Adrenal gland (tissue), 12 donors: Measurements from ENCODE around the gene GALR2. TPM values are rescaled to one million over a fixed set of nuclear protein-coding genes. Genes with fewer than 3 reads are reported as not detected.

Experiments used
- DNase-seq, 7 donors: peaks; one replicate each; pipeline ENCODE4 v3.0.0-alpha.2; 2019 to 2020
- H3K27ac ChIP-seq, 5 donors: fragments of 200-600 bp; sonication (generic) in 4 of 5; 1 replicate in 3 of 5; 2 replicates in 2 of 5; pipeline versions ENCODE4 v1.5.1 to v1.8.0; 2016 to 2020; ENCODE audit warnings: mild to moderate bottlenecking in 1 of 5
- H3K27me3 ChIP-seq: fragments of 200-600 bp; 2 replicates; pipeline ENCODE4 v1.8.0; 2021
- H3K36me3 ChIP-seq, 2 donors: fragments of 200-600 bp; replicated peaks in 1 of 2; 1 replicate in 1 of 2; 2 replicates in 1 of 2; pipeline versions ENCODE4 v1.5.1 to v1.8.0; 2018 to 2022
- H3K4me1 ChIP-seq, 2 donors: fragments of 200-600 bp; replicated peaks in 1 of 2; 1 replicate in 1 of 2; 2 replicates in 1 of 2; pipeline versions ENCODE4 v1.5.1 to v1.8.0; 2018 to 2021
- H3K4me3 ChIP-seq, 4 donors: fragments of 200-600 bp; sonication (generic) in 3 of 4; one replicate each; pipeline ENCODE4 v1.5.1; 2016 to 2018
- H3K9me3 ChIP-seq, 3 donors: fragments of 200-600 bp; sonication (generic) in 1 of 3; replicated peaks in 1 of 3; 1 replicate in 2 of 3; 2 replicates in 1 of 3; pipeline versions ENCODE4 v1.5.1 to v1.8.0; 2016 to 2021
- POLR2A ChIP-seq, 2 donors: fragments of 450-650 bp; IDR thresholded peaks; one replicate each; pipeline ENCODE4 v1.6.1; 2017; ENCODE audit warnings: antibody characterized with exemption in 2 of 2, mild to moderate bottlenecking in 2 of 2, moderate library complexity in 1 of 2
- WGBS, 4 donors: extraction: QIAGEN DNeasy Blood & Tissue Kit in 2 of 4; methylation state at CpG; one replicate each; pipeline versions ENCODE4 v1.1.5 to v1.1.7; 2013 to 2017; 5-methylcytosine and 5-hydroxymethylcytosine counted together
- intact Hi-C, 2 donors: fragments of 100-400 bp; cut with DNase I; formaldehyde crosslinking; loops; one replicate each; pipeline versions ENCODE4 v1.14.1 to v1.15.0; 2022 to 2023
- polyA plus RNA-seq, 3 donors: library from polyadenylated mRNA; stranded (reverse); fragments of 200-250 nt in 2 of 3; fragments of 350-450 nt in 1 of 3; fragmentation: Illumina TruSeq in 1 of 3; extraction: RNeasy Lipid Tissue Mini Kit (QIAGEN cat#74804) in 1 of 3; gene quantifications; one replicate each; pipeline ENCODE4 v1.2.3, GENCODE V29; 2013 to 2014
- total RNA-seq, 9 donors: library from RNA; depleted of rRNA in 4 of 9; stranded (reverse); fragments of >200 nt in 4 of 9; fragments of 120-200 nt in 1 of 9; fragmentation: NEBNext Ultra II Directional in 1 of 9; extraction: Animal tissue kit (Norgen Biotek cat#: 25700) in 1 of 9; gene quantifications; one replicate each; pipeline versions ENCODE4 v1.1.0 to v1.2.4, GENCODE V29; 2013 to 2023
- TF ChIP-seq, protein P1 (sequence below), 6 experiments: fragments of 450-650 bp in 4 of 6; fragments of 200-600 bp in 2 of 6; sonication (generic) in 1 of 6; IDR thresholded peaks; 1 replicate in 5 of 6; 2 replicates in 1 of 6; pipeline versions ENCODE4 v1.5.1 to v1.8.0; 2016 to 2021; ENCODE audit warnings: antibody characterized with exemption in 6 of 6, mild to moderate bottlenecking in 2 of 6, moderate library complexity in 1 of 6
- donor health status: healthy with polysubstance abuse.
- donor health status: Bipolar disorder and iron deficiency.
- donor health status: DM: yes; HTN: yes; CAD: no.
- donor health status: DM: no; HTN: no; CAD: no.
- donor health status: DM: no; HTN: no; CAD: no.
- donor health status: DM: yes; HTN: yes; CAD: no.

Gene GALR2
- total and polyA plus RNA-seq, 12 donors: 0.27 TPM; not detected in 11

DNA sequence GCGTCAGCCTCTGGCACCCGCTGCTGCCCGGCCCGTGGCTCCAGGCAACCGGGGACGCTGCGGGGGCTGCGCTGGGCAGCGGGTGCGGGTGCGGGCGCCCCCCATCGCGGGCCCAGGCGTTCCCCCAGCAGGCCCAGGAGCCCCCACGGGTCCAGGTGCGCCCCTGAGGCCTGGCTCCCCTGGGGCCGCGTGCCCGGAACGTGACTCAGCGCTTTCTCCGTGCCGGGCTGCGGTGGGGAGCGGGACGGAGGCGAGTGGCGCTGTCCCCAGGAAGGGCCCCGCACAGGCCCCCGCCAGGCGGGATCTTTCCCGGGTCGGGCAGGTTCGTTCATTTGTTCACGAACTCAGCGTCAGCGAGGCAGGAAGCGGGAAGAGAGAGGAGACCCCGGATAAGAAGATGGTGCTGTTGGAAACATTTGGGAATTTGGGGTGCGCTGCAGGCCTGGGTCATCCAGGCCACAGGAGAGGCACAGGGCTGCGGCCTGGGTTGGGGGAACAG, 47.4 kb downstream of the GALR2 start:
- no peaks in the 10 kb centered on the region for H3K27me3 ChIP-seq
- H3K9me3 ChIP-seq: no peaks in the 10 kb centered on the region
- no peak for DNase-seq
- WGBS, 4 donors: 45 to 81% (median 53%) methylated on average over 6 to 42 of the region's 42 CpGs
- H3K27ac ChIP-seq: peak overlapping the region in 1 of 5 donors; percentile 12
- no peaks in the 10 kb centered on the region for H3K36me3 ChIP-seq
- no peak for TF ChIP-seq POLR2A (IDR thresholded peaks at IDR 0.05)
- TF ChIP-seq, protein P1, sequence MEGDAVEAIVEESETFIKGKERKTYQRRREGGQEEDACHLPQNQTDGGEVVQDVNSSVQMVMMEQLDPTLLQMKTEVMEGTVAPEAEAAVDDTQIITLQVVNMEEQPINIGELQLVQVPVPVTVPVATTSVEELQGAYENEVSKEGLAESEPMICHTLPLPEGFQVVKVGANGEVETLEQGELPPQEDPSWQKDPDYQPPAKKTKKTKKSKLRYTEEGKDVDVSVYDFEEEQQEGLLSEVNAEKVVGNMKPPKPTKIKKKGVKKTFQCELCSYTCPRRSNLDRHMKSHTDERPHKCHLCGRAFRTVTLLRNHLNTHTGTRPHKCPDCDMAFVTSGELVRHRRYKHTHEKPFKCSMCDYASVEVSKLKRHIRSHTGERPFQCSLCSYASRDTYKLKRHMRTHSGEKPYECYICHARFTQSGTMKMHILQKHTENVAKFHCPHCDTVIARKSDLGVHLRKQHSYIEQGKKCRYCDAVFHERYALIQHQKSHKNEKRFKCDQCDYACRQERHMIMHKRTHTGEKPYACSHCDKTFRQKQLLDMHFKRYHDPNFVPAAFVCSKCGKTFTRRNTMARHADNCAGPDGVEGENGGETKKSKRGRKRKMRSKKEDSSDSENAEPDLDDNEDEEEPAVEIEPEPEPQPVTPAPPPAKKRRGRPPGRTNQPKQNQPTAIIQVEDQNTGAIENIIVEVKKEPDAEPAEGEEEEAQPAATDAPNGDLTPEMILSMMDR (IDR thresholded peaks at IDR 0.05): no peak
- H3K4me1 ChIP-seq: peaks cover 0 to 4% of the 10 kb centered on the region in 2 donors
- peak overlapping the region in 1 of 4 donors; percentile 41 for H3K4me3 ChIP-seq
- intact Hi-C loops: loop anchor here (2.0 to 5.0 kb wide), 3 partner anchors 60 to 175 kb away; no protein-coding TSS in a partner anchor

DNA sequence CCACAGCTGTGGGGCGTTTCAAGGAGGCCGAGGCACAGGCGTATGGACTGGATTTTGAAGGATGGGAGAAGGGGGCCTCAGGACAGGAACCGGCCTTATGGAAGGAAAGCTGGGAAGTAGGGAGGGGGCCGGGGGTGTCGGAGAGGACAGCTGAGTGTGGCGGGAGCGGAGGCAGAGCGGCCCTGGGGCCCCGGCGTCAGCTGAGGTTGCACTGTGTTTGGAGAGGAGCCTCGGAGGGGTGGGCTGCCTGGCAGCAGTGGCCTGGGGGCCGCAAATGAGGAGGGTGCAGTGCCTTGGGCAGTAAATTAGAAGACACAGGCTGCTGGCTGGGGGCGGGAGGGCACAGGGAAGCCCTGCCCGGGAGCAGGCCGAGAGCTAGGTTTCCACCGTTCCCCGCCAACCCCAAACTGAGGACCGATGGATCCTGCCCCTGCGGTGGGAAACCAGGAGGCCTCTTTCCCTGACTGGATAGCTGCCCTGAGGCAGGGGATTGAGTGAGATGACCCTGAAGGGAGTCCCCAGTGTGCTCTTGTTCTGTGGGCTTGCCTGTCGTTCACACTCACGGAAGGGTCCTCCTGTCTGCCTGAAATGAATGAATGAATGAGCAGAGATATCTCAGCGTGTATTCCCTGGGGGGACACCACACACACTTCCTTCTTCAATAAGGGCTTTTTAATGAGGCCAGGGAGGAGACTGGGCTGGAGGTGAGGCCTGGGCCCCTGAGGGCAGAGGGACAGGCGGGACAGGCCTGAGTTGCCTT, 48.0 kb downstream of the GALR2 start:
- no peak overlapping the region for H3K27ac ChIP-seq
- no peaks in the 10 kb centered on the region for H3K9me3 ChIP-seq
- no peaks in the 10 kb centered on the region for H3K36me3 ChIP-seq
- 88 to 91% (median 89%) methylated on average over 15 to 24 of the region's 24 CpGs for WGBS, 4 donors
- intact Hi-C loops: loop anchor here in 1 of 2 donors (2.0 to 5.0 kb wide), 3 partner anchors 60 to 175 kb away; no protein-coding TSS in a partner anchor
- DNase-seq: no peak
- no peak overlapping the region for H3K4me3 ChIP-seq
- H3K27me3 ChIP-seq: no peaks in the 10 kb centered on the region
- peaks cover 0 to 4% of the 10 kb centered on the region in 2 donors for H3K4me1 ChIP-seq
- TF ChIP-seq, protein P1 (IDR thresholded peaks at IDR 0.05): no peak
- TF ChIP-seq POLR2A (IDR thresholded peaks at IDR 0.05): no peak

DNA sequence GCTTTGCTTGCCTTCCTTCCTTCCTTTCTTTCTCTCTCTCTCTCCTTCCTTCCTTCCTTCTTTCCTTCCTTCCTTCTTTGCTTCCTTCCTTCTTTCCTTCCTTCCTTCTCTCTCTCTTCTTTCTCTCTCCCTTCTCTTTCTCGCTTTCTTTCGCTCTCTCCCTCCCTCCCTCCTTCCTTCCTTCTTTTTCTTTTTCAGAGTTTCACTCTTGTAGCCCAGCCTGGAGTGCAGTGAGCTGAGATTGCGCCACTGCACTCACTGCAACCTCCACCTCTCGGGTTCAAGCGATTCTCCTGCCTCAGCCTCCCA, 48.6 kb downstream of the GALR2 start:
- intact Hi-C loops: loop anchor here in 1 of 2 donors (2.0 to 5.0 kb wide), 3 partner anchors 59 to 174 kb away; no protein-coding TSS in a partner anchor

More for the DNA sequence above, 48.6 kb downstream of the GALR2 start:
- TF ChIP-seq, protein P1 (IDR thresholded peaks at IDR 0.05): no peak
- TF ChIP-seq POLR2A (IDR thresholded peaks at IDR 0.05): no peak
- no peaks in the 10 kb centered on the region for H3K9me3 ChIP-seq
- peaks cover 0 to 4% of the 10 kb centered on the region in 2 donors for H3K4me1 ChIP-seq
- WGBS, 4 donors: 74 to 81% (median 76%) methylated on average over 5 of the region's 5 CpGs
- no peaks in the 10 kb centered on the region for H3K36me3 ChIP-seq
- DNase-seq: no peak
- H3K27me3 ChIP-seq: no peaks in the 10 kb centered on the region
- H3K4me3 ChIP-seq: no peak overlapping the region
- H3K27ac ChIP-seq: no peak overlapping the region
